Measurements from ENCODE around the gene MOCOS.
A peak's percentile ranks its signal among the peaks of the same experiment; 100 is the strongest.
"Not testable (repeated sequence)": the region's sequence is repeated elsewhere in the genome, so short reads cannot be mapped to it uniquely, and the experiment has no call there.

Gene MOCOS

GRCh38 chr18:36201765-36202164, 14.5 kb downstream of the MOCOS start:
- DNase-seq, result peak; percentile 17

GRCh38 chr18:36203360-36203895, 16.1 kb downstream of the MOCOS start:
- peak; percentile 5 for DNase-seq

- DNase-seq, result no peak
Measured at GRCh38 chr18:36205166-36205565, 17.9 kb downstream of the MOCOS start.

- no peak for DNase-seq
Measured at GRCh38 chr18:36207303-36207702, 20.0 kb downstream of the MOCOS start.

- DNase-seq, result not testable (repeated sequence)
Measured at GRCh38 chr18:36207969-36208368, 20.7 kb downstream of the MOCOS start.

- no peak for DNase-seq
Measured at GRCh38 chr18:36211612-36212065, 24.3 kb downstream of the MOCOS start.

GRCh38 chr18:36212301-36213171, 25.2 kb downstream of the MOCOS start:
- no peak for DNase-seq

GRCh38 chr18:36214811-36215210, 27.5 kb downstream of the MOCOS start:
- no peak for DNase-seq

GRCh38 chr18:36215577-36215976, 28.3 kb downstream of the MOCOS start:
- DNase-seq, result no peak

- no peak for DNase-seq
Measured at GRCh38 chr18:36217348-36217747, 30.1 kb downstream of the MOCOS start.

GRCh38 chr18:36229188-36229587, 41.9 kb downstream of the MOCOS start:
- no peak for DNase-seq

GRCh38 chr18:36240510-36240909, 53.2 kb downstream of the MOCOS start:
- not testable (repeated sequence) for DNase-seq

GRCh38 chr18:36241831-36242230, 54.5 kb downstream of the MOCOS start:
- no peak for DNase-seq

- no peak for DNase-seq
Measured at GRCh38 chr18:36247036-36247435, 59.7 kb downstream of the MOCOS start.

- DNase-seq, result no peak
Measured at GRCh38 chr18:36249392-36249791, 62.1 kb downstream of the MOCOS start.

GRCh38 chr18:36250827-36251226, 63.5 kb downstream of the MOCOS start:
- no peak for DNase-seq

- DNase-seq, result no peak
Measured at GRCh38 chr18:36255072-36255698, 67.9 kb downstream of the MOCOS start.

GRCh38 chr18:36256094-36256493, 68.8 kb downstream of the MOCOS start:
- no peak for DNase-seq

- no peak for DNase-seq
Measured at GRCh38 chr18:36262971-36263370, 75.7 kb downstream of the MOCOS start.

- no peak for DNase-seq
Measured at GRCh38 chr18:36264283-36264682, 77.0 kb downstream of the MOCOS start.

- no peak for DNase-seq
Measured at GRCh38 chr18:36265015-36265414, 77.7 kb downstream of the MOCOS start.

GRCh38 chr18:36269157-36269556, 81.9 kb downstream of the MOCOS start:
- DNase-seq, result no peak

GRCh38 chr18:36271153-36271552, 83.9 kb downstream of the MOCOS start:
- no peak for DNase-seq

GRCh38 chr18:36273347-36273746, 86.0 kb downstream of the MOCOS start:
- no peak for DNase-seq
